ENCODE results near the gene MAD1L1. TPM values are rescaled to one million over a fixed set of nuclear protein-coding genes. Genes with fewer than 3 reads are reported as not detected.

MAD1L1 gene
- total RNA-seq, 1 donor from 2014 or later = 32.7 TPM

- Mint-ChIP-seq H3K9me3 (ENCODE audit: unreplicated experiment) (no peaks in the 10 kb centered on the region), H3K4me3 (ENCODE audit: unreplicated experiment) (no peak overlapping the region), H3K27me3 (ENCODE audit: unreplicated experiment) (no peaks in the 10 kb centered on the region), H3K27ac (ENCODE audit: unreplicated experiment) (no peak overlapping the region), H3K4me1 (ENCODE audit: unreplicated experiment) (no peaks in the 10 kb centered on the region), H3K36me3 (ENCODE audit: unreplicated experiment) (peaks cover 45% of the 10 kb centered on the region)
- DNase-seq (ENCODE audit: extremely low spot score, unreplicated experiment) = no peak
- no peak for TF ChIP-seq CTCF (IDR thresholded peaks at IDR 0.05)
Measured at GRCh38 chr7:2211926-2212325, 20.8 kb downstream of the MAD1L1 start.

- Mint-ChIP-seq H3K27me3 (ENCODE audit: unreplicated experiment) (no peaks in the 10 kb centered on the region), H3K36me3 (ENCODE audit: unreplicated experiment) (peaks cover 43% of the 10 kb centered on the region), H3K4me3 (ENCODE audit: unreplicated experiment) (no peak overlapping the region), H3K27ac (ENCODE audit: unreplicated experiment) (no peak overlapping the region), H3K4me1 (ENCODE audit: unreplicated experiment) (no peaks in the 10 kb centered on the region), H3K9me3 (ENCODE audit: unreplicated experiment) (no peaks in the 10 kb centered on the region)
- DNase-seq (ENCODE audit: extremely low spot score, unreplicated experiment) = no peak
- no peak for TF ChIP-seq CTCF (IDR thresholded peaks at IDR 0.05)
Measured at GRCh38 chr7:2211259-2211880, 21.4 kb downstream of the MAD1L1 start.

- H3K36me3 Mint-ChIP-seq (ENCODE audit: unreplicated experiment) = peaks cover 38% of the 10 kb centered on the region
- H3K27me3 Mint-ChIP-seq (ENCODE audit: unreplicated experiment) = no peaks in the 10 kb centered on the region
- TF ChIP-seq CTCF (IDR thresholded peaks at IDR 0.05) = no peak
Measured at GRCh38 chr7:2210551-2211258, 22.0 kb downstream of the MAD1L1 start.

GRCh38 chr7:2209961-2210323, 22.8 kb downstream of the MAD1L1 start:
- Mint-ChIP-seq H3K4me3 (ENCODE audit: unreplicated experiment) (no peak overlapping the region), H3K27ac (ENCODE audit: unreplicated experiment) (no peak overlapping the region), H3K9me3 (ENCODE audit: unreplicated experiment) (no peaks in the 10 kb centered on the region), H3K4me1 (ENCODE audit: unreplicated experiment) (peaks cover 8% of the 10 kb centered on the region), H3K36me3 (ENCODE audit: unreplicated experiment) (peaks cover 41% of the 10 kb centered on the region), H3K27me3 (ENCODE audit: unreplicated experiment) (no peaks in the 10 kb centered on the region)
- TF ChIP-seq CTCF (IDR thresholded peaks at IDR 0.05) = no peak
- DNase-seq (ENCODE audit: extremely low spot score, unreplicated experiment) = no peak

More at GRCh38 chr7:2210551-2211258, 22.0 kb downstream of the MAD1L1 start:
- Mint-ChIP-seq H3K4me3 (ENCODE audit: unreplicated experiment) (no peak overlapping the region), H3K4me1 (ENCODE audit: unreplicated experiment) (peaks cover under 1% of the 10 kb centered on the region), H3K9me3 (ENCODE audit: unreplicated experiment) (no peaks in the 10 kb centered on the region), H3K27ac (ENCODE audit: unreplicated experiment) (no peak overlapping the region)
- DNase-seq (ENCODE audit: extremely low spot score, unreplicated experiment) = no peak

- DNase-seq (ENCODE audit: extremely low spot score, unreplicated experiment) = peak; percentile 93
- H3K36me3 Mint-ChIP-seq (ENCODE audit: unreplicated experiment) = peaks cover 41% of the 10 kb centered on the region
Measured at GRCh38 chr7:2209146-2209960, 23.4 kb downstream of the MAD1L1 start.

More at GRCh38 chr7:2209146-2209960, 23.4 kb downstream of the MAD1L1 start:
- peak; percentile 90 for TF ChIP-seq CTCF (IDR thresholded peaks at IDR 0.05)
- no peak overlapping the region for H3K4me3 Mint-ChIP-seq (ENCODE audit: unreplicated experiment)
- H3K4me1 Mint-ChIP-seq (ENCODE audit: unreplicated experiment) = peaks cover 14% of the 10 kb centered on the region
- no peaks in the 10 kb centered on the region for H3K9me3 Mint-ChIP-seq (ENCODE audit: unreplicated experiment)
- no peaks in the 10 kb centered on the region for H3K27me3 Mint-ChIP-seq (ENCODE audit: unreplicated experiment)
- no peak overlapping the region for H3K27ac Mint-ChIP-seq (ENCODE audit: unreplicated experiment)

All from osteocyte (in vitro differentiated cells).